PC-9 (cell line): ENCODE results near the gene LTBP4. TPM values are rescaled to one million over a fixed set of nuclear protein-coding genes. Genes with fewer than 3 reads are reported as not detected.
"Not testable (repeated sequence)": the region's sequence is repeated elsewhere in the genome, so short reads cannot be mapped to it uniquely, and the experiment has no call there.

Source experiments
- BruUV-seq: library from RNA; stranded (reverse); fragments of 400-500 nt; replicated peaks from 2 replicates; lab custom pipeline; 2021; lab: Mats Ljungman, UMichigan
- CTCF ChIA-PET: fragments of 300-600 bp; sonication (Branson Sonifier 250); formaldehyde crosslinking; loops from one replicate; lab custom pipeline; 2022; ENCODE audit warnings: antibody characterized with exemption; lab: Charles Lee
- POLR2A ChIA-PET: fragments of 300-600 bp; sonication (Branson Sonifier 250); formaldehyde crosslinking; loops from one replicate; lab custom pipeline; 2022; ENCODE audit warnings: antibody characterized with exemption; ENCODE audit not compliant: unreplicated experiment; lab: Charles Lee
- DNase-seq, 2 experiments: peaks; one replicate each; pipeline versions ENCODE4 v3.0.0 to v3.0.0-alpha.2; 2015 to 2022; ENCODE audit warnings: mixed read lengths in 1 of 2
- H2AFZ ChIP-seq: fragments of 200-600 bp; sonication (generic); 2 replicates; pipeline ENCODE4 v1.8.1; 2017; ENCODE audit warnings: antibody characterized with exemption
- H3F3A ChIP-seq: fragments of 200-600 bp; sonication (generic); 2 replicates; pipeline ENCODE4 v1.8.1; 2017; ENCODE audit warnings: antibody characterized with exemption, mild to moderate bottlenecking, low read depth; ENCODE audit not compliant: insufficient read depth
- H3K27ac ChIP-seq: fragments of 200-600 bp; sonication (generic); 2 replicates; pipeline ENCODE4 v1.6.1; 2016; ENCODE audit warnings: mixed run types
- H3K27me3 ChIP-seq: fragments of 200-600 bp; sonication (generic); 2 replicates; pipeline ENCODE4 v1.6.1; 2016; ENCODE audit warnings: low read depth, mixed run types; ENCODE audit not compliant: insufficient read depth
- H3K36me3 ChIP-seq: fragments of 200-600 bp; sonication (generic); 2 replicates; pipeline ENCODE4 v1.6.1; 2016; ENCODE audit warnings: low read depth, mixed run types
- H3K4me1 ChIP-seq: fragments of 200-600 bp; sonication (generic); replicated peaks from 2 replicates; pipeline ENCODE4 v1.6.1; 2016; ENCODE audit warnings: mixed run types; ENCODE audit not compliant: insufficient read depth
- H3K4me2 ChIP-seq: fragments of 200-600 bp; sonication (generic); 2 replicates; pipeline ENCODE4 v1.6.1; 2017; ENCODE audit warnings: mixed run types
- H3K4me3 ChIP-seq: fragments of 200-600 bp; sonication (generic); 2 replicates; pipeline ENCODE4 v1.6.1; 2016; ENCODE audit warnings: mixed run types
- H3K79me2 ChIP-seq: fragments of 200-600 bp; sonication (generic); 2 replicates; pipeline ENCODE4 v1.6.1; 2017; ENCODE audit warnings: low read depth, mixed run types
- H3K9me2 ChIP-seq: fragments of 200-600 bp; sonication (generic); 2 replicates; pipeline ENCODE4 v1.8.1; 2017; ENCODE audit warnings: mild to moderate bottlenecking; ENCODE audit not compliant: insufficient read depth
- H3K9me3 ChIP-seq: fragments of 200-600 bp; sonication (generic); 2 replicates; pipeline ENCODE4 v1.8.1; 2016; ENCODE audit warnings: low read depth; ENCODE audit not compliant: insufficient read depth
- H4K20me1 ChIP-seq: fragments of 200-600 bp; sonication (generic); 2 replicates; pipeline ENCODE4 v1.8.1; 2017; ENCODE audit not compliant: insufficient read depth
- CTCF ChIP-seq: fragments of 200-600 bp; sonication (generic); conservative IDR thresholded peaks from 2 replicates; pipeline ENCODE4 v1.6.1; 2017; ENCODE audit warnings: mixed run types, antibody characterized with exemption, mild to moderate bottlenecking, moderate library complexity
- EZH2 ChIP-seq: fragments of 200-600 bp; sonication (generic); IDR thresholded peaks from 2 replicates; pipeline ENCODE4 v1.8.0; 2017; ENCODE audit warnings: antibody characterized with exemption, low read depth
- intact Hi-C: fragments of 100-400 bp; cut with micrococcal nuclease; formaldehyde crosslinking; loops from one replicate; pipeline ENCODE4 v1.10.0; 2022; ENCODE audit not compliant: unreplicated experiment
- total RNA-seq: library from RNA; stranded (reverse); gene quantifications from 2 replicates; pipeline ENCODE4 v1.2.3, GENCODE V29; 2021

The LTBP4 gene
- total RNA-seq, 1 experiment from 2014 or later: 163 TPM

GRCh38 chr19:40642757-40643305 is 41.7 kb downstream of the LTBP4 start:
- Histone ChIP-seq H3K9me2 (no peaks in the 10 kb centered on the region), H2AFZ (no peak overlapping the region), H4K20me1 (no peaks in the 10 kb centered on the region), H3F3A (peaks cover 17% of the 10 kb centered on the region), H3K27me3 (no peaks in the 10 kb centered on the region), H3K27ac (no peak overlapping the region), H3K4me1 (peaks cover 23% of the 10 kb centered on the region), H3K4me2 (no peak overlapping the region), H3K79me2 (no peaks in the 10 kb centered on the region), H3K36me3 (no peaks in the 10 kb centered on the region), H3K4me3 (no peak overlapping the region), H3K9me3 (no peaks in the 10 kb centered on the region)
- ChIA-PET POLR2A (no interaction called here), CTCF (interaction anchor here (0.6 kb wide), 3 partner anchors 282 to 1004 kb away, joined by 3 to 6 read pairs (median 5); no protein-coding TSS in a partner anchor)
- intact Hi-C loops: no loop called here
- BruUV-seq: no TSS peak
- TF ChIP-seq CTCF (no peak), EZH2 (no peak)
- DNase-seq: no peak

GRCh38 chr19:40646743-40647254 is 45.6 kb downstream of the LTBP4 start:
- H3F3A ChIP-seq: peaks cover 17% of the 10 kb centered on the region
- no peaks in the 10 kb centered on the region for H3K79me2 ChIP-seq
- ChIA-PET CTCF (interaction anchor here (2.4 kb wide), 1 partner anchor 12 kb away, joined by 18 read pairs; no protein-coding TSS in a partner anchor), POLR2A (interaction anchor here (0.6 kb wide), 2 partner anchors 16 to 295 kb away, joined by 4 read pairs; no protein-coding TSS in a partner anchor)
- no peaks in the 10 kb centered on the region for H3K9me2 ChIP-seq
- peak overlapping the region; percentile 83 for H3K4me2 ChIP-seq
- no TSS peak for BruUV-seq
- H4K20me1 ChIP-seq: no peaks in the 10 kb centered on the region
- no peaks in the 10 kb centered on the region for H3K36me3 ChIP-seq
- H2AFZ ChIP-seq: no peak overlapping the region
- peak overlapping the region; percentile 87 for H3K27ac ChIP-seq
- intact Hi-C loops: loop anchor here (5.0 kb wide), 1 partner anchor 504 kb away; no protein-coding TSS in a partner anchor
- no peaks in the 10 kb centered on the region for H3K9me3 ChIP-seq
- H3K4me1 ChIP-seq: peaks cover 18% of the 10 kb centered on the region
- DNase-seq: peak in 1 of 2 experiments; percentile 58
- no peaks in the 10 kb centered on the region for H3K27me3 ChIP-seq
- no peak for TF ChIP-seq CTCF
- TF ChIP-seq EZH2: no peak
- peak overlapping the region; percentile 43; the same call in 1 of the 2 replicates for H3K4me3 ChIP-seq

- DNase-seq, H3K36me3 ChIP-seq, H3K4me2 ChIP-seq, H2AFZ ChIP-seq, H4K20me1 ChIP-seq, H3K4me3 ChIP-seq, H3K9me3 ChIP-seq, BruUV-seq, H3K9me2 ChIP-seq, H3K79me2 ChIP-seq, H3K27ac ChIP-seq, H3K27me3 ChIP-seq: not testable (repeated sequence)
- intact Hi-C loops: loop anchor here (5.0 kb wide), 1 partner anchor 508 kb away; no protein-coding TSS in a partner anchor
- ChIA-PET CTCF (interaction anchor here (0.5 kb wide), 1 partner anchor 184 kb away, joined by 5 read pairs; no protein-coding TSS in a partner anchor), POLR2A (interaction anchor here (0.5 kb wide), 1 partner anchor 24 kb away, joined by 4 read pairs; no protein-coding TSS in a partner anchor)
- Histone ChIP-seq H3K4me1 (peaks cover 18% of the 10 kb centered on the region), H3F3A (peaks cover 17% of the 10 kb centered on the region; the same call in 1 of the 2 replicates)
Measured at GRCh38 chr19:40649903-40650675, 48.9 kb downstream of the LTBP4 start.
